HEK293 (cell line): ENCODE data around the gene DCP1B.

ENCODE experiments used
- CTCF ChIA-PET: fragments of 350-600 bp; formaldehyde crosslinking; extraction: SDS; loops from one replicate; lab custom pipeline; 2021; ENCODE audit warnings: antibody characterized with exemption; lab: Yijun Ruan, JAX
- POLR2A ChIA-PET: fragments of 300-600 bp; formaldehyde crosslinking; extraction: SDS; loops from one replicate; lab custom pipeline; 2020; ENCODE audit warnings: antibody characterized with exemption, inconsistent platforms; lab: Yijun Ruan, JAX
- H3K27ac ChIP-seq: fragments of 200-500 bp; sonication (Bioruptor generic); 2 replicates; pipeline ENCODE4 v1.5.1; 2014; ENCODE audit warnings: low read depth, low read length, control low read depth, inconsistent platforms; ENCODE audit errors: extremely low read depth
- H3K36me3 ChIP-seq, 2 experiments: fragments of 200-500 bp in 1 of 2; sonication (Bioruptor generic) in 1 of 2; 1 replicate in 1 of 2; 2 replicates in 1 of 2; pipeline ENCODE4 v1.5.1; 2014 to 2017; ENCODE audit warnings: inconsistent platforms in 2 of 2, low read length in 2 of 2; ENCODE audit not compliant: control insufficient read depth in 2 of 2, insufficient read depth in 1 of 2
- H3K4me1 ChIP-seq: fragments of 200-500 bp; sonication (Bioruptor generic); 2 replicates; pipeline ENCODE4 v1.5.1; 2014; ENCODE audit warnings: mild to moderate bottlenecking, low read length, inconsistent platforms; ENCODE audit not compliant: control insufficient read depth, insufficient read depth
- H3K4me3 ChIP-seq: 2 replicates; pipeline ENCODE4 v1.5.1; 2011; ENCODE audit warnings: low read depth, mild to moderate bottlenecking, control low read depth, low read length, moderate library complexity
- H3K9me3 ChIP-seq: fragments of 200-500 bp; sonication (Bioruptor generic); 2 replicates; pipeline ENCODE4 v1.5.1; 2014; ENCODE audit warnings: low read depth, low read length, inconsistent platforms; ENCODE audit not compliant: control insufficient read depth, insufficient read depth
- ATF2 ChIP-seq: fragments of 450-650 bp; formaldehyde crosslinking; IDR thresholded peaks from 2 replicates; pipeline ENCODE4 v1.5.1; 2016; ENCODE audit warnings: missing biosample characterization, missing genetic modification characterization, low read depth
- EGR2 ChIP-seq: fragments of 450-650 bp; formaldehyde crosslinking; IDR thresholded peaks from 2 replicates; pipeline ENCODE4 v1.5.1; 2016; ENCODE audit warnings: low read depth, missing biosample characterization, missing genetic modification characterization
- MZF1 ChIP-seq: fragments of 450-650 bp; formaldehyde crosslinking; IDR thresholded peaks from 2 replicates; pipeline ENCODE4 v1.5.1; 2017; ENCODE audit warnings: missing biosample characterization, missing genetic modification characterization, borderline replicate concordance
- SALL2 ChIP-seq: fragments of 450-650 bp; formaldehyde crosslinking; IDR thresholded peaks from 2 replicates; pipeline ENCODE4 v1.5.0; 2017; ENCODE audit warnings: missing biosample characterization, mild to moderate bottlenecking, missing genetic modification characterization, borderline replicate concordance
- ZBTB6 ChIP-seq: fragments of 450-650 bp; formaldehyde crosslinking; IDR thresholded peaks from 2 replicates; pipeline ENCODE4 v1.5.1; 2017; ENCODE audit warnings: missing biosample characterization, missing genetic modification characterization
- ZFP3 ChIP-seq: fragments of 450-650 bp; formaldehyde crosslinking; IDR thresholded peaks from 2 replicates; pipeline ENCODE4 v1.5.1; 2016; ENCODE audit warnings: low read depth, missing biosample characterization, missing genetic modification characterization
- ZFP41 ChIP-seq: fragments of 450-650 bp; formaldehyde crosslinking; IDR thresholded peaks from 2 replicates; pipeline ENCODE4 v1.5.1; 2016; ENCODE audit warnings: missing biosample characterization, missing genetic modification characterization, borderline replicate concordance
- ZNF18 ChIP-seq: fragments of 450-650 bp; formaldehyde crosslinking; IDR thresholded peaks from 2 replicates; pipeline ENCODE4 v1.5.1; 2016; ENCODE audit warnings: missing biosample characterization, missing genetic modification characterization
- ZNF280C ChIP-seq: fragments of 450-650 bp; formaldehyde crosslinking; IDR thresholded peaks from 2 replicates; pipeline ENCODE4 v1.5.1; 2016; ENCODE audit warnings: missing biosample characterization, missing genetic modification characterization
- ZNF350 ChIP-seq: fragments of 450-650 bp; formaldehyde crosslinking; IDR thresholded peaks from 2 replicates; pipeline ENCODE4 v1.5.0; 2017; ENCODE audit warnings: missing biosample characterization, mild to moderate bottlenecking, missing genetic modification characterization
- ZNF654 ChIP-seq: fragments of 450-650 bp; formaldehyde crosslinking; IDR thresholded peaks from 2 replicates; pipeline ENCODE4 v1.5.1; 2016; ENCODE audit warnings: low read depth, missing biosample characterization, missing genetic modification characterization
- ZNF707 ChIP-seq: fragments of 450-650 bp; formaldehyde crosslinking; IDR thresholded peaks from 2 replicates; pipeline ENCODE4 v1.5.1; 2016; ENCODE audit warnings: missing biosample characterization, missing genetic modification characterization
- ZNF791 ChIP-seq: fragments of 450-650 bp; formaldehyde crosslinking; IDR thresholded peaks from 2 replicates; pipeline ENCODE4 v1.5.1; 2016; ENCODE audit warnings: missing biosample characterization, missing genetic modification characterization
- ZNF837 ChIP-seq: fragments of 450-650 bp; formaldehyde crosslinking; IDR thresholded peaks from 2 replicates; pipeline ENCODE4 v1.5.1; 2016; ENCODE audit warnings: missing biosample characterization, missing genetic modification characterization
- ZSCAN30 ChIP-seq: fragments of 450-650 bp; IDR thresholded peaks from 2 replicates; pipeline ENCODE4 v1.5.1; 2018; ENCODE audit warnings: missing biosample characterization, mild to moderate bottlenecking, missing genetic modification characterization, moderate library complexity

DCP1B gene

GRCh38 chr12:1928439-1929121, 75.7 kb downstream of the DCP1B start:
- ChIA-PET POLR2A (no interaction called here), CTCF (interaction anchor here (0.6 to 3.5 kb wide), 3 partner anchors 11 to 490 kb away, joined by 4 to 19 read pairs (median 5); no protein-coding TSS in a partner anchor)
- Histone ChIP-seq H3K36me3 (no peaks in the 10 kb centered on the region), H3K4me3 (no peak overlapping the region), H3K27ac (no peak overlapping the region), H3K4me1 (peaks cover 5% of the 10 kb centered on the region; the same call in 1 of the 2 replicates), H3K9me3 (no peaks in the 10 kb centered on the region)
- TF ChIP-seq SALL2 (tag by site-specific recombination), result no peak

- Histone ChIP-seq H3K4me1 (peaks cover 5% of the 10 kb centered on the region; the same call in 1 of the 2 replicates), H3K36me3 (no peaks in the 10 kb centered on the region), H3K4me3 (no peak overlapping the region), H3K9me3 (no peaks in the 10 kb centered on the region), H3K27ac (no peak overlapping the region)
- CTCF ChIA-PET, result interaction anchor here (1.0 to 3.5 kb wide), 2 partner anchors 12 to 137 kb away, joined by 3 to 19 read pairs; no protein-coding TSS in a partner anchor
- TF ChIP-seq ZNF18 (tag by site-specific recombination), result no peak
- TF ChIP-seq ZSCAN30 (tag by site-specific recombination), result no peak
- no peak for TF ChIP-seq ZFP41
- TF ChIP-seq ZNF707, result no peak
- TF ChIP-seq ATF2 (tag by site-specific recombination), result no peak
- TF ChIP-seq ZNF791, result no peak
- no peak for TF ChIP-seq ZNF654 (tag by site-specific recombination)
- POLR2A ChIA-PET, result no interaction called here
Measured at GRCh38 chr12:1927751-1928351, 76.4 kb downstream of the DCP1B start.

GRCh38 chr12:1927051-1927680, 77.1 kb downstream of the DCP1B start:
- Histone ChIP-seq H3K4me3 (no peak overlapping the region), H3K27ac (no peak overlapping the region), H3K36me3 (no peaks in the 10 kb centered on the region), H3K9me3 (no peaks in the 10 kb centered on the region), H3K4me1 (peaks cover 5% of the 10 kb centered on the region; the same call in 1 of the 2 replicates)
- TF ChIP-seq ZNF837 (tag by site-specific recombination) (no peak), ZFP3 (tag by site-specific recombination) (no peak)
- ChIA-PET CTCF (interaction anchor here (1.0 to 3.5 kb wide), 2 partner anchors 13 to 136 kb away, joined by 3 to 19 read pairs; no protein-coding TSS in a partner anchor), POLR2A (no interaction called here)

- ChIA-PET CTCF (interaction anchor here (3.5 kb wide), 1 partner anchor 14 kb away, joined by 19 read pairs; no protein-coding TSS in a partner anchor), POLR2A (no interaction called here)
- Histone ChIP-seq H3K27ac (no peak overlapping the region), H3K36me3 (no peaks in the 10 kb centered on the region), H3K4me1 (peaks cover 5% of the 10 kb centered on the region; the same call in 1 of the 2 replicates), H3K9me3 (no peaks in the 10 kb centered on the region), H3K4me3 (no peak overlapping the region)
- TF ChIP-seq ZNF350 (tag by site-specific recombination), result no peak
- TF ChIP-seq ZBTB6 (tag by site-specific recombination), result no peak
- no peak for TF ChIP-seq MZF1 (tag by site-specific recombination)
- TF ChIP-seq ZNF791, result no peak
- no peak for TF ChIP-seq ZNF280C (tag by site-specific recombination)
- TF ChIP-seq EGR2 (tag by site-specific recombination), result no peak
Measured at GRCh38 chr12:1926251-1926657, 78.0 kb downstream of the DCP1B start.
